ENCODE data around the gene KRT27. TPM values are rescaled to one million over a fixed set of nuclear protein-coding genes. Genes with fewer than 3 reads are reported as not detected.

Gene KRT27
- total and polyA plus RNA-seq, 2 donors (not counting 3 experiments of a cell fraction or from before 2014, with no cell fraction given) = not detected

DNA sequence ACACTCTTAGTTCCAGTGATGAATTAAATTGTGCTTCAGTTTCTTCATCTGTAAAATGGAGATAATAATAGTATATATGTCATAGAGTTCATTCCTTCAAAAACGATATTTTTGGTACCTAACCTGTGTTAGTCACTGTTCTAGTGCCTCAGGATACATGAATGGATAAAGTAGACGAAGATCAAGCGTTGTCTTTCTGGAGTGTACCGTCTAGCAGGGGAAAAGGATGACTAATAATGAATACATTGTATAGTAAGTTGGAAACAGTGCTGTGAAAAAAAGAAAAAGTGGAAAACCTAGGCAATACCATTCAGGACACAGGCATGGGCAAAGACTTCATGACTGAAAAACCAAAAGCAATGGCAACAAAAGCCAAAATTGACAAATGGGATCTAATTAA, 31.5 kb upstream of the KRT27 start:
- H3K36me3 ChIP-seq (ENCODE audit: control insufficient read depth in 2 of 2, extremely low read depth in 1 of 2, insufficient read depth in 2 of 2, low read length in 2 of 2) = peaks cover 0 to 2% of the 10 kb centered on the region in 2 experiments
- CTCF ChIA-PET = no interaction called here
- H3K27ac ChIP-seq (ENCODE audit: insufficient read depth, low read depth, low read length) = no peak overlapping the region
- no peaks in the 10 kb centered on the region for H3K9me3 ChIP-seq (replicated peaks; ENCODE audit: control insufficient read depth, insufficient read depth, low read length)
- H3K4me1 ChIP-seq (ENCODE audit: control insufficient read depth, extremely low read depth, insufficient read depth, low read length) = peaks cover 13% of the 10 kb centered on the region
- dilution Hi-C loops (cut with MboI; ENCODE audit: extremely low pct_ligation_motif_present, low sequenced_read_pairs) (no loop called here), intact Hi-C loops (cut with micrococcal nuclease) (no loop called here)
- no TSS peak for BruUV-seq (replicated peaks)
- no peak overlapping the region for H3K9ac ChIP-seq (replicated peaks; ENCODE audit: extremely low read depth, insufficient read depth, low read length)
- FAIRE-seq (peak; percentile 21), DNase-seq (ENCODE audit: low read depth, low spot score) (peak; percentile 19)
- H3K9me1 ChIP-seq (replicated peaks; ENCODE audit: control insufficient read depth, extremely low read depth, insufficient read depth, low read length) = no peaks in the 10 kb centered on the region
- no peaks in the 10 kb centered on the region for H4K20me1 ChIP-seq (replicated peaks; ENCODE audit: control insufficient read depth, extremely low read depth, insufficient read depth, low read length)
- H3K4me3 ChIP-seq (replicated peaks in 1 of 3; ENCODE audit: insufficient read depth in 1 of 3, low read depth in 1 of 3, low read length in 3 of 3) = no peak overlapping the region
- peaks cover 4 to 5% of the 10 kb centered on the region in 2 experiments for H3K27me3 ChIP-seq (ENCODE audit: control insufficient read depth in 2 of 2, insufficient read depth in 2 of 2, low read length in 2 of 2)
- TF ChIP-seq MYC (IDR thresholded peaks at IDR 0.05; ENCODE audit: low read depth, low read length) = no peak
- no peak for TF ChIP-seq GATA2 (IDR thresholded peaks at IDR 0.05; ENCODE audit: insufficient read depth, insufficient read length, low read depth, low read length)
- peak; percentile 11 for TF ChIP-seq JUN (IDR thresholded peaks at IDR 0.05; ENCODE audit: borderline replicate concordance, insufficient read depth, insufficient read length, low read depth)
- no peak for TF ChIP-seq POLR2A (IDR thresholded peaks at IDR 0.05; ENCODE audit: low read depth, low read length)
- no peak for TF ChIP-seq FOS (IDR thresholded peaks at IDR 0.05; ENCODE audit: borderline replicate concordance, insufficient read depth, low read length)
- TF ChIP-seq, protein P1, sequence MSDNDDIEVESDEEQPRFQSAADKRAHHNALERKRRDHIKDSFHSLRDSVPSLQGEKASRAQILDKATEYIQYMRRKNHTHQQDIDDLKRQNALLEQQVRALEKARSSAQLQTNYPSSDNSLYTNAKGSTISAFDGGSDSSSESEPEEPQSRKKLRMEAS (IDR thresholded peaks at IDR 0.05; ENCODE audit: insufficient read depth, insufficient read length) = no peak
- no peak for TF ChIP-seq POLR2AphosphoS5 (IDR thresholded peaks at IDR 0.05; ENCODE audit: insufficient read depth, low read depth, low read length)
- no peak for TF ChIP-seq EZH2 (IDR thresholded peaks at IDR 0.05; ENCODE audit: borderline replicate concordance, low read depth, low read length, severe bottlenecking)
- TF ChIP-seq, protein P2, sequence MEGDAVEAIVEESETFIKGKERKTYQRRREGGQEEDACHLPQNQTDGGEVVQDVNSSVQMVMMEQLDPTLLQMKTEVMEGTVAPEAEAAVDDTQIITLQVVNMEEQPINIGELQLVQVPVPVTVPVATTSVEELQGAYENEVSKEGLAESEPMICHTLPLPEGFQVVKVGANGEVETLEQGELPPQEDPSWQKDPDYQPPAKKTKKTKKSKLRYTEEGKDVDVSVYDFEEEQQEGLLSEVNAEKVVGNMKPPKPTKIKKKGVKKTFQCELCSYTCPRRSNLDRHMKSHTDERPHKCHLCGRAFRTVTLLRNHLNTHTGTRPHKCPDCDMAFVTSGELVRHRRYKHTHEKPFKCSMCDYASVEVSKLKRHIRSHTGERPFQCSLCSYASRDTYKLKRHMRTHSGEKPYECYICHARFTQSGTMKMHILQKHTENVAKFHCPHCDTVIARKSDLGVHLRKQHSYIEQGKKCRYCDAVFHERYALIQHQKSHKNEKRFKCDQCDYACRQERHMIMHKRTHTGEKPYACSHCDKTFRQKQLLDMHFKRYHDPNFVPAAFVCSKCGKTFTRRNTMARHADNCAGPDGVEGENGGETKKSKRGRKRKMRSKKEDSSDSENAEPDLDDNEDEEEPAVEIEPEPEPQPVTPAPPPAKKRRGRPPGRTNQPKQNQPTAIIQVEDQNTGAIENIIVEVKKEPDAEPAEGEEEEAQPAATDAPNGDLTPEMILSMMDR (IDR thresholded peaks at IDR 0.05; ENCODE audit: extremely low read depth in 1 of 2, insufficient read depth in 1 of 2, low read depth in 1 of 2, low read length in 2 of 2) = no peak
- no peaks in the 10 kb centered on the region for H3K79me2 ChIP-seq (ENCODE audit: control insufficient read depth, insufficient read depth, low read length)
- H2AFZ ChIP-seq (ENCODE audit: low read depth, low read length) = no peak overlapping the region
- POLR2A ChIA-PET = no interaction called here
- no peak overlapping the region for H3K4me2 ChIP-seq (ENCODE audit: insufficient read depth, low read length)
